ENCODE results near the gene PCSK9.

Gene PCSK9

GRCh38 chr1:55081188-55081904 lies 42.0 kb downstream of the PCSK9 start:
- TF ChIP-seq EZH2 (IDR thresholded peaks at IDR 0.05) (no peak), FOXP2 (optimal IDR thresholded peaks at IDR 0.05; ENCODE audit: control extremely low read depth, extremely low read length, insufficient read depth) (no peak), POLR2AphosphoS5 (IDR thresholded peaks at IDR 0.05; ENCODE audit: borderline replicate concordance, low read depth, low read length) (no peak)
- peaks cover 74% of the 10 kb centered on the region for H3K36me3 ChIP-seq (ENCODE audit: insufficient read depth, low read length)
- H3K9me3 ChIP-seq (ENCODE audit: low read depth, low read length) = no peaks in the 10 kb centered on the region
- no peak overlapping the region for H3K27ac ChIP-seq
- no peak overlapping the region for H3K9ac ChIP-seq (ENCODE audit: insufficient read length)
- no peak overlapping the region for H3K4me3 ChIP-seq
- no peak for DNase-seq (ENCODE audit: low read depth, low spot score)

- TF ChIP-seq POLR2AphosphoS5 (IDR thresholded peaks at IDR 0.05; ENCODE audit: borderline replicate concordance, low read depth, low read length) = no peak
- no peak for DNase-seq (ENCODE audit: low read depth, low spot score)
- Histone ChIP-seq H3K4me3 (no peak overlapping the region), H3K27ac (no peak overlapping the region), H3K9ac (ENCODE audit: insufficient read length) (no peak overlapping the region), H3K36me3 (ENCODE audit: insufficient read depth, low read length) (peaks cover 74% of the 10 kb centered on the region), H3K9me3 (ENCODE audit: low read depth, low read length) (no peaks in the 10 kb centered on the region)
Measured at GRCh38 chr1:55081905-55082296, 42.6 kb downstream of the PCSK9 start.

DNA sequence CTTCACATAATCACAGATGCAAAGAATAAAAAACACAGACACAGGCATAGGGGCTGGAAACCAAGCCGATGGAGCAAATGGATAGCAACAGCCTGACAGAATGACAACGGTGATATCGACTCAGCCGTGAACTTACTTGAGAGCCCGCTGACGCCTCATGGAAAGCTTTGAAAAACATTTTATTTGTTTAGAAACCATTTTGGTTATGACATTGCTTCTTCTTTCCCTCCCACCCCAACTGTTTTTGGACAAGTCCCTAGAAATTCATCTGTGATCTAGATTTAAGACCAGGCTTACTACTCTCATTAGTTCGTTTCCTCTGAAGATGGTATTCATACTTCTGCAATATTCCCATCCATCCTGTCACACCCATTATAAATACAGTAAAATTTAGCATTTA lies 44.9 kb downstream of the PCSK9 start:
- H3K36me3 ChIP-seq (ENCODE audit: insufficient read depth, low read length) = peaks cover 78% of the 10 kb centered on the region

GRCh38 chr1:55087439-55087838 lies 48.1 kb downstream of the PCSK9 start:
- no peak overlapping the region for H3K4me3 ChIP-seq
- H3K9me3 ChIP-seq (ENCODE audit: low read depth, low read length) = no peaks in the 10 kb centered on the region
- no peak overlapping the region for H3K27ac ChIP-seq
- H3K9ac ChIP-seq (ENCODE audit: insufficient read length) = no peak overlapping the region
- no peak for TF ChIP-seq POLR2AphosphoS5 (IDR thresholded peaks at IDR 0.05; ENCODE audit: borderline replicate concordance, low read depth, low read length)
- no peak for TF ChIP-seq FOXP2 (optimal IDR thresholded peaks at IDR 0.05; ENCODE audit: control extremely low read depth, extremely low read length, insufficient read depth)
- TF ChIP-seq EZH2 (IDR thresholded peaks at IDR 0.05) = no peak
- H3K36me3 ChIP-seq (ENCODE audit: insufficient read depth, low read length) = peaks cover 77% of the 10 kb centered on the region
- no peak for DNase-seq (ENCODE audit: low read depth, low spot score)

More for the DNA sequence above, 44.9 kb downstream of the PCSK9 start:
- H3K27ac ChIP-seq = no peak overlapping the region
- H3K4me3 ChIP-seq = no peak overlapping the region
- no peak overlapping the region for H3K9ac ChIP-seq (ENCODE audit: insufficient read length)
- H3K9me3 ChIP-seq (ENCODE audit: low read depth, low read length) = no peaks in the 10 kb centered on the region
- TF ChIP-seq POLR2AphosphoS5 (IDR thresholded peaks at IDR 0.05; ENCODE audit: borderline replicate concordance, low read depth, low read length) (no peak), FOXP2 (optimal IDR thresholded peaks at IDR 0.05; ENCODE audit: control extremely low read depth, extremely low read length, insufficient read depth) (no peak), EZH2 (IDR thresholded peaks at IDR 0.05) (no peak)
- DNase-seq (ENCODE audit: low read depth, low spot score) = no peak

- Histone ChIP-seq H3K27ac (no peak overlapping the region), H3K9me3 (ENCODE audit: low read depth, low read length) (no peaks in the 10 kb centered on the region), H3K9ac (ENCODE audit: insufficient read length) (no peak overlapping the region), H3K4me3 (no peak overlapping the region), H3K36me3 (ENCODE audit: insufficient read depth, low read length) (peaks cover 80% of the 10 kb centered on the region)
- no peak for DNase-seq (ENCODE audit: low read depth, low spot score)
- TF ChIP-seq POLR2AphosphoS5 (IDR thresholded peaks at IDR 0.05; ENCODE audit: borderline replicate concordance, low read depth, low read length) = no peak
- TF ChIP-seq FOXP2 (optimal IDR thresholded peaks at IDR 0.05; ENCODE audit: control extremely low read depth, extremely low read length, insufficient read depth) = no peak
- no peak for TF ChIP-seq EZH2 (IDR thresholded peaks at IDR 0.05)
Measured at GRCh38 chr1:55088413-55088812, 49.1 kb downstream of the PCSK9 start.

DNA sequence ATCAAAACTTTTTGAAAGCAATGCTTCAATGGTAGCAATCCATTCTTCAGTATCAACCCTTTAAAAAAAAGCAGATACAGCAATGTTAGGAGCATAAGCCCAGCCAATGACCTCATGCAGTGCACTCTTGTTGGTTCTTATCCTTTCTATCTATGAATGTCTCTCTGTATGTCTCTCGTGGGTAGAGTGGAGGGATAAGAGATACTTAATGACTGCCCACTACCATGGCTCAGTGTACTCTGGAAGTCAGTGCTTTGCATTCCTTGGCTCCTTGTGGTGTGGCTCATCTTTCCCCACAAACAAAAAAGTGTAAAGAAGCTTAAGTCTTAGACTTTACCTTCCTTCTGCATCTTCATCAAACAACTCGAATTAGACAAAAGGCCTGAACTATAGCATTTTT lies 50.3 kb downstream of the PCSK9 start:
- no peak for TF ChIP-seq POLR2AphosphoS5 (IDR thresholded peaks at IDR 0.05; ENCODE audit: borderline replicate concordance, low read depth, low read length)
- TF ChIP-seq EZH2 (IDR thresholded peaks at IDR 0.05) = no peak
- no peak overlapping the region for H3K27ac ChIP-seq
- no peaks in the 10 kb centered on the region for H3K9me3 ChIP-seq (ENCODE audit: low read depth, low read length)
- H3K4me3 ChIP-seq = no peak overlapping the region
- H3K9ac ChIP-seq (ENCODE audit: insufficient read length) = no peak overlapping the region
- H3K36me3 ChIP-seq (ENCODE audit: insufficient read depth, low read length) = peaks cover 77% of the 10 kb centered on the region
- DNase-seq (ENCODE audit: low read depth, low spot score) = no peak

GRCh38 chr1:55092475-55092874 lies 53.1 kb downstream of the PCSK9 start:
- TF ChIP-seq EZH2 (IDR thresholded peaks at IDR 0.05) (no peak), FOXP2 (optimal IDR thresholded peaks at IDR 0.05; ENCODE audit: control extremely low read depth, extremely low read length, insufficient read depth) (no peak), POLR2AphosphoS5 (IDR thresholded peaks at IDR 0.05; ENCODE audit: borderline replicate concordance, low read depth, low read length) (no peak)
- Histone ChIP-seq H3K9me3 (ENCODE audit: low read depth, low read length) (no peaks in the 10 kb centered on the region), H3K36me3 (ENCODE audit: insufficient read depth, low read length) (peaks cover 80% of the 10 kb centered on the region), H3K27ac (no peak overlapping the region), H3K4me3 (no peak overlapping the region), H3K9ac (ENCODE audit: insufficient read length) (no peak overlapping the region)
- no peak for DNase-seq (ENCODE audit: low read depth, low spot score)

DNA sequence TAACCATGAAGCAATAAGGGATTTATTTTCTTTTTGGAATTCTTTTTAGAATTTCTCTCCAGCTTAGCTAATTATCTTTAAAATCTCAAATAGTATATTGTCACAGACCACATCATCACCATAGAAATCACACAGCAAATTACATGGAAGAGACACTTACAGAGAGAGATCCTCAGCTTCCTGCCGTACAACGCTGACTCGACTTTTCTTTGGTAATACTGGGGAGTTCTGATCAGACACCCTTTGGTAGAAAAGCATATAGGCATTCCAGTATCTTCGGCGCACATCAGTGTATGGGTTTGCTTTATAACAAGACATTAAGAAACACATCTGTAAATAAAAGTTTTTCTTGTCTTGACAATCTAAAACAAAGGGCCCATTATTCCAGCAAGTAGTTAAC lies 55.7 kb downstream of the PCSK9 start:
- no peaks in the 10 kb centered on the region for H3K9me3 ChIP-seq (ENCODE audit: low read depth, low read length)
- H3K27ac ChIP-seq = no peak overlapping the region; the same call in 1 of the 2 replicates
- no peak for DNase-seq (ENCODE audit: low read depth, low spot score)
- TF ChIP-seq EZH2 (IDR thresholded peaks at IDR 0.05) (no peak), POLR2AphosphoS5 (IDR thresholded peaks at IDR 0.05; ENCODE audit: borderline replicate concordance, low read depth, low read length) (no peak), FOXP2 (optimal IDR thresholded peaks at IDR 0.05; ENCODE audit: control extremely low read depth, extremely low read length, insufficient read depth) (no peak)
- peaks cover 84% of the 10 kb centered on the region for H3K36me3 ChIP-seq (ENCODE audit: insufficient read depth, low read length)
- H3K9ac ChIP-seq (ENCODE audit: insufficient read length) = no peak overlapping the region
- H3K4me3 ChIP-seq = no peak overlapping the region

- H3K36me3 ChIP-seq (ENCODE audit: insufficient read depth, low read length) = peaks cover 74% of the 10 kb centered on the region
- DNase-seq (ENCODE audit: low read depth, low spot score) = no peak
- no peak overlapping the region for H3K27ac ChIP-seq
- no peak overlapping the region for H3K9ac ChIP-seq (ENCODE audit: insufficient read length)
- TF ChIP-seq FOXP2 (optimal IDR thresholded peaks at IDR 0.05; ENCODE audit: control extremely low read depth, extremely low read length, insufficient read depth) (no peak), EZH2 (IDR thresholded peaks at IDR 0.05) (no peak), POLR2AphosphoS5 (IDR thresholded peaks at IDR 0.05; ENCODE audit: borderline replicate concordance, low read depth, low read length) (no peak)
- H3K9me3 ChIP-seq (ENCODE audit: low read depth, low read length) = no peaks in the 10 kb centered on the region
- no peak overlapping the region for H3K4me3 ChIP-seq
Measured at GRCh38 chr1:55103891-55104290, 64.5 kb downstream of the PCSK9 start.

Measured in SK-N-MC (cell line).